GM12873 (cell line): ENCODE measurements around the gene RYR1.

Source experiments
- TF ChIP-seq, protein P1 (sequence below): IDR thresholded peaks from 2 replicates; pipeline ENCODE4 v1.5.1; 2012; ENCODE audit warnings: low read depth, mild to moderate bottlenecking, moderate library complexity, low read length, control low read depth; ENCODE audit not compliant: insufficient read depth; ENCODE audit errors: missing control alignments

The RYR1 gene

GRCh38 chr19:38433268-38433733 lies at the start of gene RYR1:
TSS of gene RYR1 (plus strand) at chr19:38433691. CDS start at chr19:38433830, 139 bp downstream.
- TF ChIP-seq, protein P1, sequence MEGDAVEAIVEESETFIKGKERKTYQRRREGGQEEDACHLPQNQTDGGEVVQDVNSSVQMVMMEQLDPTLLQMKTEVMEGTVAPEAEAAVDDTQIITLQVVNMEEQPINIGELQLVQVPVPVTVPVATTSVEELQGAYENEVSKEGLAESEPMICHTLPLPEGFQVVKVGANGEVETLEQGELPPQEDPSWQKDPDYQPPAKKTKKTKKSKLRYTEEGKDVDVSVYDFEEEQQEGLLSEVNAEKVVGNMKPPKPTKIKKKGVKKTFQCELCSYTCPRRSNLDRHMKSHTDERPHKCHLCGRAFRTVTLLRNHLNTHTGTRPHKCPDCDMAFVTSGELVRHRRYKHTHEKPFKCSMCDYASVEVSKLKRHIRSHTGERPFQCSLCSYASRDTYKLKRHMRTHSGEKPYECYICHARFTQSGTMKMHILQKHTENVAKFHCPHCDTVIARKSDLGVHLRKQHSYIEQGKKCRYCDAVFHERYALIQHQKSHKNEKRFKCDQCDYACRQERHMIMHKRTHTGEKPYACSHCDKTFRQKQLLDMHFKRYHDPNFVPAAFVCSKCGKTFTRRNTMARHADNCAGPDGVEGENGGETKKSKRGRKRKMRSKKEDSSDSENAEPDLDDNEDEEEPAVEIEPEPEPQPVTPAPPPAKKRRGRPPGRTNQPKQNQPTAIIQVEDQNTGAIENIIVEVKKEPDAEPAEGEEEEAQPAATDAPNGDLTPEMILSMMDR, result no peak

- TF ChIP-seq, protein P1, result no peak
Observed at GRCh38 chr19:38383743-38384142, 49.7 kb upstream of the RYR1 start.

DNA sequence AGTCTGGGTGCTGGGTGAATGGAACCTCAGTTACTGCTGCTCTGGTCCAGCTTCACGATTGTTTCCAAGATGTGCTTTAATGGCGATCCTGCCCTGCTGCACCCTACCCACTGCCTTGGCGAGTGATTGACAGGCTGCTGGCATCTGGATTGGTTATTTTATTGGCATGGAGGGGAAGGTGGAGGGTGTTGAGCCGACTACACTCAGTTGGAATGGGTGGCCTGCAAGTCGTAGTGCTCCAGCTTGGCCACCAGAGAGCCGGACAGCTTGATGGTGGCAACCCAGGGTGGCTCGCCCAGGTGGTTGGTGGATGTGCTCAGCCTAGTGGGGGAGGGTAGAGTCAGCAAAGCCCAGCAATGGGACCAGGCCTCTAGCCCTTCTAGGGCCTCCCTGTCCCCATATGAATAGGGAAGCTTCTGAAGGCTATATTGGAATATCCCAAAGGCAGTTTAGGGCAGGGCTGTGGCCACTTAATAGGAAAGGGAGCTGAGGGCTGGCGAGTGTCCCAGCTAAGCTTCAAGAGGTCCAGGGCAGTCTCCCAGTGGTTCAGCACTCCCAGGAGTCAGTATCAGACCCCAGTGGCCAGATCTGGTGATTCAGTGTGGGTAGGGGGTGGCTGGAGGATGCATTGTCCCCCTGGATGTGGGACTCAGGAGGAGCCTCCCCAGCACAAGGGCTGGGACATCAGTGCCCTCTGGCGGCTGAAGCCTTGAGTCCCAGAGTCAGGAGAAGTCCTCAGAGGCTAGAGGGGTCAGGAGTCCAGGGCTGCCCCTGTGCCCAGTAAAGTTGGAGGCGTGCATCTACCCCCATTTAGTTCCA lies 49.1 kb upstream of the RYR1 start:
- TF ChIP-seq, protein P1, result no peak

DNA sequence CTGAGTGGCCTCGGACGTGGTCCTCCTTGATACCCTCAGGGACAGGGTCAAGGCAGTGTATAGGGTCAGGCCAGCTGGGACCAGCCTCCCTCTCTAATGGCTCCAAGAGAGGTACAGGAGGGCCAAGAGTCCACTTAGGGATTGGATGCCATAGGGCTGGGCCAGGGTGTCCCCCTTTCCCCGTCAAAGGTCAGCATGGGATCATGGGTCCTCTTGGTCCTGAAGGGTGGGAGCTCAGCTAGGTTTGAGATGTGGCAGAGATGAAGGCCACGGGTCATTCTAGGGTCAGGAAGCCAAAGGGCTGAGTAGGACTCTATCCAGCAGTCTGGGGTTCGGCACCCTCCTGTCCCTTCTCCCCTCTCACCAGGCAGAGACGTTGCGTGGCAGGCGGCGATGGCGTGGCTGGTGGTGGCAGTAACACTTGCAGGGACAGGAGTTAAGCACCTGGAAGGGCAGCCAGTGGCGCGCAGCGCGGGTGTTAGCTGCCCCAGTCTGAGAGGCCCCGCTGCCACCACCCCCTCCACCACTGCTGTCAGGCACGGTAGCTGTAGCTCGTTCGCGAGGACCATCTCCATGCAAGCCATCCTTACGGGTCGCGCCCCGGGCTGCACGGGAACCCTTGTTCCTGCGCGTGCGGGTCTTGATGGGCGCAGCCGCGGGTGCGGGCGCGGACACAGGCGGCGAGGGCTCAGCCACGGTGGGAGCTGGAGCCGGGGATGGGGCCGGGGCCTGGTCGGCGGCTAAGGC lies 48.3 kb upstream of the RYR1 start:
- TF ChIP-seq, protein P1, result no peak

GRCh38 chr19:38385804-38386257 lies 47.7 kb upstream of the RYR1 start:
- TF ChIP-seq, protein P1, result no peak

DNA sequence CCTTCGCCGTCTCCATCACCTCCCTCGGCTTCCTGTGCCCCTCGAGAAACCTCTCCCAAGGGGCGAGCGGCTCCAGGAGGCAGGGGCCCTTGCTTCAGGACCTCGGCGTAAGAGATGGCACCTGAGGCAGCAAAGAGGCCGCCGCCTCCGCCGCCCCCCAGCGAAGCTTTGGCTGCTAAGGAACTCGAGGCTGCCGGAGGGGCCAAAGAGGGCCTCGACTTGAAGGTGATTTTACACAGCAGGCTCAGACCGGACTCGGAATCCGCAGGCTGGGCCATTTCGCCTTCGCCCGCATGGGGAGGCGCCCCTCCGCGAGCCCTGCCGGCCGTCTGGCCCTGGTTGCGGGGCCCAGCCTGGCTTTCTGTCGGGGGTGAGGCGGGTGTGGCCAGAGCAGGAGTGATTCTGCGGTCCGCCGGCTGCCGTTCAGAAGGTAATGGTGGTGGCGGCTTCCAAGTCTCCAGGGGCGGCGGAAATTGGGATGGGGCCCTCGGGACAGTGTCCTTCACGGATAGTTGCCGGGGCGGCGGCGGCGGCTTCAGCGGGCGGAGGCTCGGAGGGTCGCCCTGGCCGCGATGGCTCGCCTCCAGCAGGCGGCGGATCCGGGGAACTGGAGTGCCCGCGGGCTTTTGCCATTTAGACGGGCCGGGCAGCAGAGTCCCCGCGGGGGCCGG lies 47.1 kb upstream of the RYR1 start:
- TF ChIP-seq, protein P1, result no peak

DNA sequence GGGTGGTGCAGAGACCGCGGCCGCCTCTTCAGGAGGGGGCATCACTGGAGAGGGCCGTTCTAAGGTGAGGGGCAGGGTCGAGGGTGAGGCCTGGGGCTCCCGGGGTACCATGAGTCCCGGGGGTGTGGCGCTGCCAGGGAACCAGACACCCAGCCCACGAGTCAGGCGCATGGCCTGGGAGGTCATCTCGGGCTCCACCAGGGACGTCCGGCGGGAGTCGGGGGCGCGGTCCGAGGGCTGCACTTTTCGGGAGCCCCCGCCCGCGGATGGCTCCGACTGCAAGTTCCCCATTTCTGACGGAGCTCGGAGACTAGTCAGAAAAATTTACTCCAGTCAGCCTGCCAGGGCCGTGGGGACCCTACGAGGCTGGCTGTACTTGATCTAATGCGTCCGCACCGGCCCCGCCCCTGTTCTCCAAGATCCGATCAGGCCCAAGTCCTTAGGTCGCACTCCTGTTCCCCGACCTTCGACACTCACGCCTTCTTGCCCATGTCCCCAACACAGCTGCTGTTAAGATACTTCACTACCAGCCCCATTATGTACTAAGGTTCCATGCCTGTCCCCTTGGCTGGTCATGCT lies 46.4 kb upstream of the RYR1 start:
- TF ChIP-seq, protein P1, result no peak
